Activated CD4-positive, alpha-beta T cell treated with anti-CD3 and anti-CD28 coated beads for 4 hours (primary cell): Measurements from ENCODE around the gene JHY.

Experiments
- DNase-seq, 2 donors: peaks; one replicate each; pipeline ENCODE4 v3.0.0-alpha.2; 2020

The JHY gene

DNA sequence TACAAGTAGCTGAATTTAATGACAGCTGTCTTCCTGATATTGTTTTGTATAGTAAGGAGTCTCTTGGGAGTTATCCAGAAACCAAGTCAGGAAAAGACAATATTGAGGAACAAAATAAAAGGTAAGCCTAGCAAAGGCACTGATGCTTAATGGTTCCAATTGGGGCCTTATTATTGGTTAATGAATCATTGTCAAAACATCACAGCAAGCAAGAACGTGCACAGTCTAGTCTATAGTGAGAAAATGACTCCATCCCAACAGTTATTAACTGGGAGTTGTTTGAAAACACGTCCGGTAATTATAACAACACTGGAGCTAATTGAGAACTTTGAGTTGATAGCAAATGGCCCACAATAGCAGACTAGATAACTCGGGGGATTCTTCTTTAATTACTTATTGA lies 81.4 kb downstream of the JHY start:
- DNase-seq, result no peak

DNA sequence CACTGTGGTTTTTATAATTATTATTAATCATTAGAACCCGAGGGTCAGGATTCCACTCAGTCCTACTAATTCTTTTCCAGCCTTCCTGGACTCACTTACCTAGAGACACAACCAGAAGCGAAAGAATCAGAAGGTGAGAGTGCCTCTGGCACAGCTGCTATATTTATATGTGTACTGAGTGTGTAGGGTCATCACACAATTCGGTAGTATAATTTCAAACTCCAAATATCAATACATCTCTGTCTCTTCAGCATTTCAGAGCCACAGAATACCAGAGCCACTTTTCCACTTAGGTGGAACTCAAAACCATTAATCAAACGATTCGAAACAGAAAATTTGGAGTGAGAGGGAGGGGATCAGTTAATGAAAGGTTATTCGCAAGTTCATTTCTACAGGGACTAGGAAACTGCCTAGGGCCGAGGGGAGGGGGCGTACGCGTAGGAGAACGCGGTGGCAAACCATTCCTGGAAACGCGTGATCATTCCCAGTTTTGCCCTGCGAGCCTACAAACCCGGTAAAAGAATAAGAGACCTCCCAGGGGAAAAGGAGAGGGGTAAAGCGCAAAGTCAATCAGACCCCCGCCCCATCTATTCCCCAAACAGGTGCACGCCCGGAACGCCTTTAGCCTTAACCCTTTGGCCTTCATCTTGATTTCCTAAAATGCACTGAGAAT lies 93.6 kb downstream of the JHY start:
- no peak for DNase-seq

DNA sequence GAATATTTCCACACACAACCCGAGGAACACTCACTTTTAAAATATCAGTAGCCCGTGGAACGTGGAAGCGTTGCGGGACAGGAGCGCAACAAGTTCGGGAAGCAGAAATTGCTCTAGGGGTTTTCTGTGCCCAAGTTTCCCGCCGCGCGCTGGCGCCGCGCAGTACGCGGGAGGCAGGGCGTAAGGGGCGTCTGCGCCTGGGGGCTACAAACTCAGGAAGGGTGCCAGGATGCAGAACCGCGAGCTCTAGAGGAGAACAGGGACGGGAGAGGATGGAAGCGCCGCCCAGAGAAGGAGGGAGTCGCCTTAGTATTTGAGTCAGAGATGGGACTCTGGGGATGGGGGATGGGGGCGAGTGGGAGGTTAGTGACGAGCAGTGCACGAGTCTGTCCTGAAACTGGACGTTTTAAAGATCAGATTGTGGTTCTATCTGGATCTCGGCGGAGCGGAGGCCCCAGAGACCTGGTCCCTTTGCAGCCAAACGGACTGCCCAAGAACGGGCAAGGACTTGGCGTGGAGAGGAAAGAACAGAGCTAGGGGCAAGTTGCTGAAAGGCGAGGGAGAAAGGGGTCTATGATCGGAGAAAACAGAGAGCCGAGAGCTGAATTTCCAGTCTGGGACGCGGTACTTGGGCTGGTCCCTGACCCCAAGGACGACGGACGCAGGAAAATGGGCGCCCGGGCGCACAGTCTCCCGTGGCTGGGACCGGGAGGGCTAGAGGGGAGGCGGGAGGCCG lies 94.3 kb downstream of the JHY start:
- no peak for DNase-seq

DNA sequence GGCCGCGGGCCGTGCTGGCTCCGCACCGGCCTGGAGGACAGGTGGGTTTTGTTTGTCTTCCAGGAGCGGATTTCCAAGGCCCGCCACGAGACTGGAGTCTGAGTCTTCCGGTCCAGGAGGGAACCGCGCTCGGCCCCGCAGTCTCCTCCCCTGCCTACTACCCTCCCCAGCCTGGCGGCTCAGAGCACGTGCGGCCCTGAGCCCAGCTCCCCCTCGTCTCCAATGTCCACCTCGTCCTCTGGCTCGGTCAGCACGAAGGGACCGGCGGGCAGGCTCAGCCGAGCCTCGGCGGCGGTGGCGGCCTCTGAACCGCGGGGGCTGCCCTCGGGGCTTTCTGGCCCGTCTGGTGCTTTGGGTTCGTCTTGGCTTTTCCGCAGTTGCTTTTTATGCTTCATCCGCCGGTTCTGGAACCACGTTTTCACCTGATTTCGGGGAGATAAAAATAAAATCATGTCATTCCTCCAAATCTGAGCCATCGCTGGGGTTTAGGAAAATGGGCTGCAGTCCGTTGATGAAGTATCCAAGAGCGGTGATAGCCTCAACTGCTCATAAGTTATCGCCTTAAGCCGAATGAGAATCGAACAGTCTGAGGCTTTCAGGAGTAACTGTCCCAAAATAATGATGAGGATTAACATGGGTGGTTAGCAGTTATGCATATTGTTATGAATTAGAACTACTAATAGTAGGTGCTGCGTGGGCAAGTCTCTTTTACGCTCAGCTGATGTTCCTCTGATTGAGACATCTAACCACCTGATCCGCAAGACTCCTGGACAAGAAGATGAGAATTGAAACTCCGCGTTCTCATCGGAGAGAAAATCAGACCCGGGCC lies 95.1 kb downstream of the JHY start:
- no peak for DNase-seq

DNA sequence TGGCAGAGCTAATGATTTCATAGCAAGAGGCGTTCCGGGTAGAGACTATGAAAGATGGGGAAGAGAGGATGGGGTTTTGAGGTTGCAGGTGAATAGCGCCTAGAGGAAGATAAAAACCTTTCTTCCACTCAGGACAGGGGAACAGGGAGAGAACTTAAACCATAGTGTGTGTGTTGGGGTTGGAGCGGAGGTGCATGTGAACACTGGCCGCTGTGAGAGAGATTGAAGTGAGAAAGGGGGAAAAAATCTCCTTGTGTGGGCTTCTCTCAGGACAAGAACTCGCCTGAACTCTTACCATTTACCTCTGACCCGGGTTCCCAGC lies 95.7 kb downstream of the JHY start:
- no peak for DNase-seq

DNA sequence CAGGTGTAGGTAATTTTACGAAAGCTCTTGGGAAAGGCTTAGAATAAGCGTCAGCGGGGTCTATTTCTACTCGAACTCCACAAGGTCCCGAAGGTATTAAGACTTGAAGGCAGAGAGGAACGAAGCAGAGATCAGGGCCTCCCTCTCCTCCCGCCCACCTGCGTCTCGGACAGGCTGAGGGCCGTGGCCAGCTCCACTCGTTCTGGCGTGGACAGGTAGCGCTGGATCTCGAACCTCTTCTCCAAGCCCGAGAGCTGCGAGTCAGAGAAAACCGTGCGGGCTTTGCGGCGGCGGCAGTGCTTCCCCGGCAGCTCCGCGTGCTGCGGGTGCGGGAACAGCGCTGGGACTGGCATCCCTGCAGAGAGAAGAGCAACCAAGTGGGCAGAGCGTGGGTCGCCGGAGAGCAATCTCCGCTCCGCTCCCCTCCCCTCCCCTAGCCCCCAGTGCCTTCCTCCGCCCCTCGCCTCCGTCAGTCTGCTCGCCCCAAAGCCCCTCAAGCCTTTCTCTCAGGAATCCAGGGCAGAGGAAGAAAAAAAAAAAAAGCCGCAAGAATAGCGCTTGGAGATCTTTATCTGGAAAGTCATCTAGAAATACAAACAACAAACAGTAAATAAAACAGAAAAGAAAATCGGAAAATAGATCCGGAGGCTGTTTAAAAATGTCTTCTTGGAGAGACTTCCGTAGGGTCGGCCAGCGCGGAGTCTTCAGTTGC lies 96.7 kb downstream of the JHY start:
- DNase-seq, result no peak

DNA sequence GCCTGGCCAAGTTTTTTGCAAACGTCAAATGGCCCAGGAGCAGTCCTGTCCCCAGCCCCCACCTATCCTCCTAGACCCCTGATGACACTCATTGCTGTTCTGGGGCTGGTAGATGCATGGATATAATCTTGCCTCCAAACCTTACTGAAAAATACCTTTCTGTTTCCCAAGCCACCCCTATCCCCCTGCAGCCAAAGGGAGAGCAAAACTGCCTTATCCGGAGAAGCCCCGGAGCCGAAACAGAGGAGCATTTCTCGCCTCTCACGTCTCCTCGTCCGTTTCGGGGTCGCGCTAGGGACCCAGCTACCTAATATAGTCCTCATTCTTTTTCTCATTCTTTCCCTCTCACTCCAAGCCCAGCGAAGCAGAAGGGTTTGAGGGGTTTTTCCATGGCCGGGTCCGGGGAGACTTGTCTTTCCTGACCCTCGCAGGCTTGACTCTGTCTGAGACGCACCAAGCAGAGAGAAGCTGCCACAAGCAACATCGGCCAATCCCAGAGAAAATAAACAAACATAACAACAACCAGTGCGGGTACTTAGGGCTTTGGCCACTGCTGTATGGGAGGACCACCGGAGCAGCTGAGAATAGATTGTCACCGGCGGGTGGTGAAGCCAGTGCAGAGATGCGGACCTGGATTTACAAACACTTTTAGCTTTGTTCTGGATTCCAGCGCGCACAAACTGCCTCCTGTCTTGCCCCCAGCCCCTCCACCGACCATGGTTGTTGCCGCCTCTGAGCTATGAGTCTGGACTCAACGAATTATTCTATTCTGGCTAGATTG lies 97.4 kb downstream of the JHY start:
- DNase-seq, result no peak

DNA sequence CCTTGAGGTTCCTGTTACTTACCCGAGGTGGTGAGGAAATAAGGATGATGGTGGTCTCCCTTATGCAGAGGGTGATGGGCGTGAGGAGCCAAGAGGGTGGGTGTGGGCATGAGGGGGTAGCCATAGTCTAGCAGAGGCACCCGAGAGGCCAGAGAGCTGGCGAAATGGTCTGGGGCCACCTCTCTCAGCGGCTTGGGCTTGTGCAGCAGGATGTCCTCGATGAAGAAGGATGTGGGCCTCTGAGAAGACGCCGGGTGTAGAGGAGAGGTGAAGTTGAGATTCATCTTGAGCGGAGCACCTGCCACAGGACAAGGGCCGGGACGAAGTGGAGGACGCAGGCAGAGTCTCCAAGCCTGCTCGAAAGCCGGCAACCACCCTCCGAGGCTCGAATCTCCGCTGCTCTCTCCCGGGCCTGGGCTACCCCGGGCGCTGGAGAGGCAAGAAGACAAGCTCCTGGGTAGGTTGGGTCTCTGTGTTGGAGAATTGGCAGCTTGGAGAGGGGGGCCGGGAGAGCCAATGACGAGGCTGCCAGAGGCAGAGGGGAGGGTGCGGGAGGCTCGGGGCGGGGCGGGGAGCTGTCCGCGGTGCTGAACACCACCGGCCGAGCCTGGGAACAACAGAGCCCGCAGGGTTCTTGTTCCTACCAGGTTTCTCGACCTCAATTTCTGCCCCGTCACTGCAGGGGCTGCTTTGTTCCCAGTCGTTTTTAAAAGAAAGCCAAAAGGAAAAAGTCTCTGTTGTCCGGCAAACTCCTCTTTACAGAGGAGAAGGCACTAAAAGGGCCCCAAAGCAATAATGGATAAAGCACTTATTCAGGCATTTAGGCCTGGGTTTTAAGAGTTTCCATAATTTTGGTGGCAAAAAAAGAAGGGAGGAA lies 99.1 kb downstream of the JHY start, which contains the start of gene BSX:
Gene BSX, minus strand, starts transcription at position 447 of the 877 bp plus-strand sequence. Its CDS starts 163 bp downstream, at position 284.
- DNase-seq, result peak; percentile 19 to 24

DNA sequence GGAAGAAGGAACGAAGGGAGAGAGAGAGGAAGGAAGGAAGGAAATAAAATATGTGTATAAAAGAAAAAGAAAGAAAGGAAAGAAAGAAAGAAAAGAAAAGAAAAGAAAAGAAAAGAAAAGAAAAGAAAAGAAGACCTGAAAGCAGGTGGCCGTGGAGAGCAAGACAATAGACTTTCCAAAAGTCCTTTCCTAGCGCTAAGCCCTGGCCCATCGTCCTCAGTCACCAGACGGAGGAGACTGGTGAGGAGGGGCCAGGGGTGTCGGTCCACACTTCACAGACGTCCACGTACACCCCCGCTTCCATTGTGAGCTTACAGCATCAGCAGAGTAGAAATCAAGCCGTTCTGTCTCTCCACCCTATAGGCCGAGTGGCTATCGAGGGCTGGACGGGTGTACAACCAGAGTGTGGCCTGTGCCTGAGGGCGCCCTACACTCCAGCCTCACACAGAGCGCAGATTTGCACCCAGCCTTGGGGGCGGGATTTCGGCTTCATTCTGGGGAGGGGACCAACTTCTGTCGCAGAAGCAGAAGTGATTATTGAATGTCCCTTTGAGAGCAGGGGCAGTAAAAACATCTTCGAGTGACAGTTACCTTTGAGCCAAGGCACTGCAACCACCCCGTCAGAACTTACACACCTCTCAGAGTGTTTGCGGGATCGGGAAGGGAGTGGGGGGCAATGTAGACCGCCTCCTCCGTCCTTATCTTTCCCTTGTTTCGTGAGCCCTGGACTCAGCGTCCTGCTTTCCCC lies 101.1 kb downstream of the JHY start:
- no peak for DNase-seq

DNA sequence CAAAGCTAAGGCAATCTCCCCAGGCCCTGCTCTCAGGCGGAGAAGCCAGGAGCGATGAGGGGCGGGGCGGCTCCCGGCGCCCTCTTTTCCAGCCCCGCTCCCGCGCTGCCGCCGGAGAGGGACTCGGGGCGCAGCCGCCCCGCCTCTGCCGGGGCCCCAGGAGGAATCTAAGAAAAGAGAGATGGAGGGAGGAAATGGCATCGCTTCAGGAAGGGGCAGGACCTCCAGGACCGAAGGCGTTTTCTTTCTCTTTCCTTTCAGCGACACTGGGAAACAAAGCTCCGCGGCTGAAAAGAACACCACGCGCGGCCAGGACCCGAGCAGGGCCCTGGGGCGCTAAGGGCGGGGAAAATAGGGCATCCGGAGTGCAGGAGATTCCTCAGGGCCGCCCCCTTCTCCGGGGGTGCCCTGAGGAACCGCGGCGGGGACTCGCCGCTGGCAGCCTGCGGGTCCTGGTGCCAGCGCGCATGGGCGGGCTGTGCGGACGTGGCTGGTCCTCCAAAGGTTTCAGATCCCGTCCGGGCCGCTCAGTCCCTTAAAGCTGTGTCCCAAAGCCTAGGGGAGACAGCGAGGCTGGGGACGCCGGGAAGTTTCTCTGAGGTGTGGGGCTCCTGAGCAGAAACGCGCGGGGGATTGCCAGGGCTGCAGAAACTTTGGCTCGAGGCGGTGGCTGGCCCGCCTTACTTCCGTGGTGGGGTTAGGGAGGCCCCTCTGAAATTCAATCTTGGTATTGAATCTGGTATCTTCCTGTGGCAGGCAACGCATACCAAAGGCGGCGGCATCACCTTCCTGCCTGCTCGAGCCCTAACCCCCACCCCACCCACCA lies 101.8 kb downstream of the JHY start:
- no peak for DNase-seq

DNA sequence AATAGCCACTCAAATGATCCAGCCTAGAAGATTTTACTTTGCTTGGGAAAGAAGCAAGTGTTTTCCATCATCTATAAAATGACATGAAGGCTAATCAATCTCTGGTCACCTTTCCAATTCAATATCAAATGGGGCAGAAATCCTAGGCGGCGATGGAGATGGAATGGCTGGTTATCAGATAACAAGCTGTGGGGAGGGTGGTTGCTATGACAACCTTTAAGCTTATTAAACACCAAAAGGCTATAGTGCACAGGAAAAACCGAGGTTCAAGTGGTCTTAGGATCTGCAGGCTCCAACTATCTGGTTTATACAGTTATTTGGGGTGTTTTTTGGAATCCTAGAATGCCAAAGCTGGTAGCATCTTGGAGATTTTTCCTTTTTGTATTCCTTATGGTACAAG lies 113.0 kb downstream of the JHY start:
- no peak for DNase-seq

DNA sequence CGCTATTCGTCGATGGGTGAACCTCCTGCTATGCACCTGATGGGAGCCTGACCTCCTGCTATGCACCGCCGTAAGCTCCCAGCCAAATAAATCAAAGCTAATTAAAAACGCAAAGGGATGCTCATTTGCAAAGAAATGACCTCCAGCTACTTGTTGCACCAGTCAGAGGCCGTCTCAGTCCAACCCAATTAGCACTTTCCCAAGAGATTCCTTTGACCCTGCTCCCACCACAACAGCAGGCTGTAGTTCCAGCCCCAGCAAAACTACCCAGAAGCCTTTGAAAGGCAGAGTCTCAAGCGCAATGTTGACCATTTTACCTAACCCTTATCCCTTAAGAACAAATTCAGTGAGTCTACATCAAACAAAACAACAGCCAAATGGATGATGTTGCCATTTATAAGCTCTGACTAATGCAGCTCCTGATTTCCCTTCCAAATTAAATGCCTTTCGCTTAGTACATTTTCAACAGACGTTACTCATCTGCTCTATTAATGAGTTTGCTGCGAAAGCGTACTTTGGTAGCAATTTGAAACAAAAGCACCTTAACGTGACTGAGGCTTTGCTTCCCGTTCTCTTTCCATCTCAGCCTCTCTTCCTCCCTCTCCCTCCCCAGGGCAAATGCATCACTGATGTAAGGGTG lies 116.3 kb downstream of the JHY start:
- no peak for DNase-seq

DNA sequence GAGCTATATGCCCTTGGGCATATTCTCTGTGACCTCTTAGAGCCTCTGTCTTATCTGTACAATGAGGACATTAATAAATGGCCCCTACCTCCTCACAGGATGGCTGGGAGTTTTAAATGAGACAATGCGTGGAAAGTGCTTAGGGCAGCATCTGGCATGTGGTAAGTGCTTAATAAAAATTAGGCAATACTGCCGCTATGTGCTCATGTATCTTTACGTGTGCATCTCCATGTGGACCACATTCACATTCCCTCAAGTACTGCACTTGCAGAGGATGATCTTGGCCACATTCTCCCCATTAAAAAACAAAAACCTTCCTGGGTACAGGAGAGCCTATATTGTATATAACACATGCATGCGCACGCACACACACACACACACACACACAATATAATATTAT lies 118.2 kb downstream of the JHY start:
- no peak for DNase-seq

DNA sequence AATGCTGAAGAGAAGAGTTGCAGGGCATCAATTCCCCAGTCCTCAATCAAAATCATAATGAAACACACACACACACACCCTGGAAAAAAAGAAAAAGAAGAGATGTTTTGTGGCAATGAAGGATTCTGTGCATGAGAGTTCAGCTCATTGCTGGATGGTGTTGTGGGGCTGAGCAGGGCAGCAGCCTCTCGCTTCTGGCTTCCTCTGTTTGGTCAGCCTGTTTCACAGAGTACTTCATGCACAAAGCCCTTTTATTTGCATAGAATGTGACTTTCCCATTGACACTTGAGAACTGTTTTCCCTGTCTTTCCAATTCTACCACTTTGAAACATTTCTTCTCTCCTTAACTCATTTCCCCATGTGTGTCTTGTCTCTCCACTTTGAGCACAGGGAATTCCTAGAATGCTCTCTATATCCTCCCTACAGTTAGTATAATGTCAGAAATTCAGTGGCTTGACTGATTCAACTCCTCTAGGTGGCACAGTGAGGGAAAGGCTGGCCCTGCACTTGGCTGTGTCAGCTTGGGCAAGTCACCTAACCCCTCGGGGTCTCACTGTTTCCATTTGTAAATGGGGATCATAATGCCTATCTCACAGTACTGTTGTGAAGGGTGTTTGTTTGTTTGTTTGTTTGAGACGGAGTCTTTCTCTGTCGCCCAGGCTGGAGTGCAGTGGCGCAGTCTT lies 124.4 kb downstream of the JHY start:
- DNase-seq, result no peak
